Measurements from ENCODE around the gene PTGDS. TPM values are rescaled to one million over a fixed set of nuclear protein-coding genes. Genes with fewer than 3 reads are reported as not detected.

PTGDS gene
- polyA plus RNA-seq, 1 donor from 2014 or later, result 2.0 TPM

- Histone ChIP-seq H2AFZ (ENCODE audit: low read depth, low read length) (no peak overlapping the region), H3K9me3 (ENCODE audit: low read length) (no peaks in the 10 kb centered on the region), H3K36me3 (ENCODE audit: insufficient read depth, low read length) (peaks cover 6% of the 10 kb centered on the region), H3K27me3 (ENCODE audit: insufficient read depth, low read depth, low read length) (no peaks in the 10 kb centered on the region), H3K79me2 (replicated peaks; ENCODE audit: insufficient read depth, low read length) (peaks cover 8% of the 10 kb centered on the region), H3K9ac (ENCODE audit: low read length) (no peak overlapping the region), H3F3A (ENCODE audit: insufficient read depth, low read length, poor library complexity, severe bottlenecking) (no peaks in the 10 kb centered on the region), H3K9me2 (ENCODE audit: insufficient read depth, low read length) (no peaks in the 10 kb centered on the region), H3K4me3 (ENCODE audit: low read length) (no peak overlapping the region), H3K27ac (ENCODE audit: low read length) (no peak overlapping the region), H4K20me1 (ENCODE audit: insufficient read depth) (no peaks in the 10 kb centered on the region), H3K4me2 (ENCODE audit: low read length) (no peak overlapping the region)
- no peak for TF ChIP-seq SMC3 (conservative IDR thresholded peaks at IDR 0.05; ENCODE audit: poor library complexity)
- TF ChIP-seq RAD21 (conservative IDR thresholded peaks at IDR 0.05), result no peak
- TF ChIP-seq EZH2 (IDR thresholded peaks at IDR 0.05; ENCODE audit: borderline replicate concordance, insufficient read depth, low read length, poor library complexity, severe bottlenecking), result no peak
- TF ChIP-seq CTCF (IDR thresholded peaks at IDR 0.05; ENCODE audit: poor library complexity, severe bottlenecking), result no peak
- TF ChIP-seq MXI1 (conservative IDR thresholded peaks at IDR 0.05; ENCODE audit: poor library complexity, severe bottlenecking), result no peak
- TF ChIP-seq TAF1 (IDR thresholded peaks at IDR 0.05; ENCODE audit: low read depth), result no peak
- TF ChIP-seq EP300 (conservative IDR thresholded peaks at IDR 0.05; ENCODE audit: poor library complexity, severe bottlenecking), result no peak
- no peak for TF ChIP-seq REST (IDR thresholded peaks at IDR 0.05; ENCODE audit: borderline replicate concordance)
- no peak for TF ChIP-seq POLR2AphosphoS5 (IDR thresholded peaks at IDR 0.05)
Measured at GRCh38 chr9:136939431-136939995, 37.8 kb upstream of the PTGDS start.

DNA sequence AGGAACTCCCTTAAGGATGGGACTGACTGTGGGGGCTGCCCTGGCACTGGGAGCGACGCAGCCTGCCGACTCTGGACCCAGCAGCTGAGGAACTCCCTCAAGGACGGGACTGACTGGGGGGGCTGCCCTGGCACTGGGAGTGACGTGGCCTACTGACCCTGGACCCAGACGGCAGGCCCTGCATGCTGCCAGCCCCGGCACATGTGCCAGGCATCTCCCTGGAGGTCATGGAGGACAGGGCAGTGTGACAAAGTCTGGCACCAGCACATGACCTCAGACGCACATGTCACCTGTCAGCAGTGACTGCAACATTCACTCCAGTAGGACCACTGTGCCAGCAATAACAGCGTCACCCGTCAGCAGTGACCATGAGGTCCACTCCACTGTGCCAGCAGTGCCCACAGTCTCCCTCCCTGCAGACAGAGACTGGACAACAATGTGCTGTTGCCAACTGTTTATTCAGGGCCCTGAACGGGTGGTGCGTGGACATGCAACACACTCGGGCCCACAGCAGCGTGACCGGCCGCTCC is 37.2 kb upstream of the PTGDS start:
- no peak overlapping the region for H3K4me2 ChIP-seq (ENCODE audit: low read length)
- no peaks in the 10 kb centered on the region for H4K20me1 ChIP-seq (ENCODE audit: insufficient read depth)
- no peak overlapping the region for H3K9ac ChIP-seq (ENCODE audit: low read length)
- TF ChIP-seq MXI1 (conservative IDR thresholded peaks at IDR 0.05; ENCODE audit: poor library complexity, severe bottlenecking), result no peak
- TF ChIP-seq REST (IDR thresholded peaks at IDR 0.05; ENCODE audit: borderline replicate concordance), result no peak
- no peak for TF ChIP-seq POLR2AphosphoS5 (IDR thresholded peaks at IDR 0.05)
- no peak for TF ChIP-seq EZH2 (IDR thresholded peaks at IDR 0.05; ENCODE audit: borderline replicate concordance, insufficient read depth, low read length, poor library complexity, severe bottlenecking)
- no peak for TF ChIP-seq TAF1 (IDR thresholded peaks at IDR 0.05; ENCODE audit: low read depth)
- TF ChIP-seq CTCF (IDR thresholded peaks at IDR 0.05; ENCODE audit: poor library complexity, severe bottlenecking), result no peak
- no peak for TF ChIP-seq EP300 (conservative IDR thresholded peaks at IDR 0.05; ENCODE audit: poor library complexity, severe bottlenecking)
- no peak for TF ChIP-seq SMC3 (conservative IDR thresholded peaks at IDR 0.05; ENCODE audit: poor library complexity)
- TF ChIP-seq RAD21 (conservative IDR thresholded peaks at IDR 0.05), result no peak
- H3K4me3 ChIP-seq (ENCODE audit: low read length), result no peak overlapping the region
- no peak overlapping the region for H3K27ac ChIP-seq (ENCODE audit: low read length)
- H2AFZ ChIP-seq (ENCODE audit: low read depth, low read length), result no peak overlapping the region
- H3K27me3 ChIP-seq (ENCODE audit: insufficient read depth, low read depth, low read length), result no peaks in the 10 kb centered on the region
- peaks cover 6% of the 10 kb centered on the region for H3K36me3 ChIP-seq (ENCODE audit: insufficient read depth, low read length)
- H3K9me3 ChIP-seq (ENCODE audit: low read length), result no peaks in the 10 kb centered on the region
- H3F3A ChIP-seq (ENCODE audit: insufficient read depth, low read length, poor library complexity, severe bottlenecking), result no peaks in the 10 kb centered on the region
- no peaks in the 10 kb centered on the region for H3K9me2 ChIP-seq (ENCODE audit: insufficient read depth, low read length)
- peaks cover 8% of the 10 kb centered on the region for H3K79me2 ChIP-seq (replicated peaks; ENCODE audit: insufficient read depth, low read length)

All from neural cell (in vitro differentiated cells).